ENCODE measurements around the gene INS.

The INS gene

GRCh38 chr11:2132874-2133240 is 28.2 kb downstream of the INS start:
- no peak overlapping the region for H3K9ac ChIP-seq (ENCODE audit: low read length)
- H3K27me3 ChIP-seq (ENCODE audit: low read length): no peaks in the 10 kb centered on the region
- H2AFZ ChIP-seq (ENCODE audit: low read depth, low read length, severe bottlenecking): no peak overlapping the region
- no peaks in the 10 kb centered on the region for H3K9me2 ChIP-seq (replicated peaks; ENCODE audit: insufficient read depth, low read length)
- no peaks in the 10 kb centered on the region for H4K20me1 ChIP-seq (ENCODE audit: low read depth, low read length)
- no peak for TF ChIP-seq CTCF (IDR thresholded peaks at IDR 0.05; ENCODE audit: insufficient read depth, low read length, poor library complexity, severe bottlenecking)
- TF ChIP-seq EZH2phosphoT487 (conservative IDR thresholded peaks at IDR 0.05; ENCODE audit: low read length): no peak
- no peak overlapping the region for H3K4me2 ChIP-seq (ENCODE audit: low read depth, low read length, poor library complexity, severe bottlenecking)
- H3K36me3 ChIP-seq (ENCODE audit: low read length): no peaks in the 10 kb centered on the region
- no peaks in the 10 kb centered on the region for H3K9me3 ChIP-seq (ENCODE audit: insufficient read depth, low read length)
- H3F3A ChIP-seq (ENCODE audit: insufficient read depth): no peaks in the 10 kb centered on the region
- no peak overlapping the region for H3K4me3 ChIP-seq (ENCODE audit: insufficient read depth, low read length, poor library complexity, severe bottlenecking)
- H3K79me2 ChIP-seq (ENCODE audit: insufficient read depth, low read length): no peaks in the 10 kb centered on the region
- H3K27ac ChIP-seq (ENCODE audit: low read depth, low read length): no peak overlapping the region

GRCh38 chr11:2132246-2132645 is 28.8 kb downstream of the INS start:
- Histone ChIP-seq H4K20me1 (ENCODE audit: low read depth, low read length) (no peaks in the 10 kb centered on the region), H3K4me2 (ENCODE audit: low read depth, low read length, poor library complexity, severe bottlenecking) (no peak overlapping the region), H2AFZ (ENCODE audit: low read depth, low read length, severe bottlenecking) (no peak overlapping the region), H3K9ac (ENCODE audit: low read length) (no peak overlapping the region), H3K27ac (ENCODE audit: low read depth, low read length) (no peak overlapping the region), H3K36me3 (ENCODE audit: low read length) (no peaks in the 10 kb centered on the region), H3K79me2 (ENCODE audit: insufficient read depth, low read length) (no peaks in the 10 kb centered on the region), H3F3A (ENCODE audit: insufficient read depth) (no peaks in the 10 kb centered on the region), H3K9me3 (ENCODE audit: insufficient read depth, low read length) (no peaks in the 10 kb centered on the region), H3K9me2 (replicated peaks; ENCODE audit: insufficient read depth, low read length) (no peaks in the 10 kb centered on the region), H3K4me3 (ENCODE audit: insufficient read depth, low read length, poor library complexity, severe bottlenecking) (no peak overlapping the region), H3K27me3 (ENCODE audit: low read length) (no peaks in the 10 kb centered on the region)
- TF ChIP-seq CTCF (IDR thresholded peaks at IDR 0.05; ENCODE audit: insufficient read depth, low read length, poor library complexity, severe bottlenecking) (no peak), EZH2phosphoT487 (conservative IDR thresholded peaks at IDR 0.05; ENCODE audit: low read length) (no peak)

GRCh38 chr11:2131371-2132236 is 29.4 kb downstream of the INS start:
- H3K36me3 ChIP-seq (ENCODE audit: low read length): no peaks in the 10 kb centered on the region
- H3K79me2 ChIP-seq (ENCODE audit: insufficient read depth, low read length): no peaks in the 10 kb centered on the region
- TF ChIP-seq CTCF (IDR thresholded peaks at IDR 0.05; ENCODE audit: insufficient read depth, low read length, poor library complexity, severe bottlenecking) (no peak), EZH2phosphoT487 (conservative IDR thresholded peaks at IDR 0.05; ENCODE audit: low read length) (no peak)
- no peak overlapping the region for H2AFZ ChIP-seq (ENCODE audit: low read depth, low read length, severe bottlenecking)
- H3K4me2 ChIP-seq (ENCODE audit: low read depth, low read length, poor library complexity, severe bottlenecking): no peak overlapping the region
- H3K27ac ChIP-seq (ENCODE audit: low read depth, low read length): no peak overlapping the region
- no peak overlapping the region for H3K4me3 ChIP-seq (ENCODE audit: insufficient read depth, low read length, poor library complexity, severe bottlenecking)
- H3K9me2 ChIP-seq (replicated peaks; ENCODE audit: insufficient read depth, low read length): no peaks in the 10 kb centered on the region
- no peaks in the 10 kb centered on the region for H4K20me1 ChIP-seq (ENCODE audit: low read depth, low read length)
- H3K9ac ChIP-seq (ENCODE audit: low read length): no peak overlapping the region
- H3F3A ChIP-seq (ENCODE audit: insufficient read depth): no peaks in the 10 kb centered on the region
- H3K27me3 ChIP-seq (ENCODE audit: low read length): no peaks in the 10 kb centered on the region
- H3K9me3 ChIP-seq (ENCODE audit: insufficient read depth, low read length): no peaks in the 10 kb centered on the region

All from SU-DHL-6 (cell line).